Astrocyte (in vitro differentiated cells and primary cell): ENCODE results near the gene CLMN.

Experiments
- CTCF ChIP-seq: IDR thresholded peaks from 2 replicates; pipeline ENCODE4 v1.5.1; 2011; ENCODE audit warnings: low read depth, mild to moderate bottlenecking, inconsistent platforms, low read length, moderate library complexity; ENCODE audit not compliant: insufficient read depth
- EZH2 ChIP-seq: IDR thresholded peaks from 2 replicates; pipeline ENCODE4 v1.6.1; 2012; ENCODE audit warnings: mild to moderate bottlenecking, low read length, inconsistent platforms; ENCODE audit not compliant: insufficient read depth

GRCh38 chr14:95246870-95247269 lies 72.8 kb downstream of the CLMN start:
- no peak for TF ChIP-seq CTCF
- TF ChIP-seq EZH2 = no peak
